ENCODE results near the gene CYP2A7. TPM values are rescaled to one million over a fixed set of nuclear protein-coding genes. Genes with fewer than 3 reads are reported as not detected.
"Not testable (repeated sequence)": the region's sequence is repeated elsewhere in the genome, so short reads cannot be mapped to it uniquely, and the experiment has no call there.

The CYP2A7 gene
- total RNA-seq, 1 donor from 2014 or later: not detected

- no peak for DNase-seq (ENCODE audit: extremely low spot score, unreplicated experiment)
- Mint-ChIP-seq H3K4me1 (ENCODE audit: unreplicated experiment) (no peaks in the 10 kb centered on the region), H3K36me3 (ENCODE audit: unreplicated experiment) (no peaks in the 10 kb centered on the region), H3K9me3 (ENCODE audit: unreplicated experiment) (no peaks in the 10 kb centered on the region), H3K27me3 (ENCODE audit: unreplicated experiment) (peaks cover 5% of the 10 kb centered on the region), H3K4me3 (ENCODE audit: unreplicated experiment) (no peak overlapping the region), H3K27ac (ENCODE audit: unreplicated experiment) (no peak overlapping the region)
- TF ChIP-seq CTCF (IDR thresholded peaks at IDR 0.05): no peak
Measured at GRCh38 chr19:40896418-40896796, 14.4 kb upstream of the CYP2A7 start.

GRCh38 chr19:40893112-40893511 lies 11.1 kb upstream of the CYP2A7 start:
- Mint-ChIP-seq H3K27me3 (ENCODE audit: unreplicated experiment) (peaks cover 15% of the 10 kb centered on the region), H3K4me3 (ENCODE audit: unreplicated experiment) (no peak overlapping the region), H3K9me3 (ENCODE audit: unreplicated experiment) (no peaks in the 10 kb centered on the region), H3K27ac (ENCODE audit: unreplicated experiment) (no peak overlapping the region), H3K36me3 (ENCODE audit: unreplicated experiment) (no peaks in the 10 kb centered on the region), H3K4me1 (ENCODE audit: unreplicated experiment) (no peaks in the 10 kb centered on the region)
- no peak for DNase-seq (ENCODE audit: extremely low spot score, unreplicated experiment)
- TF ChIP-seq CTCF (IDR thresholded peaks at IDR 0.05): no peak

GRCh38 chr19:40889366-40889765 lies 7.3 kb upstream of the CYP2A7 start:
- no peak for TF ChIP-seq CTCF (IDR thresholded peaks at IDR 0.05)
- peak; percentile 34 for DNase-seq (ENCODE audit: extremely low spot score, unreplicated experiment)

GRCh38 chr19:40888191-40888590 lies 6.2 kb upstream of the CYP2A7 start:
- H3K9me3 Mint-ChIP-seq (ENCODE audit: unreplicated experiment): no peaks in the 10 kb centered on the region
- TF ChIP-seq CTCF (IDR thresholded peaks at IDR 0.05): no peak
- no peaks in the 10 kb centered on the region for H3K4me1 Mint-ChIP-seq (ENCODE audit: unreplicated experiment)
- DNase-seq (ENCODE audit: extremely low spot score, unreplicated experiment): peak; percentile 0
- no peak overlapping the region for H3K4me3 Mint-ChIP-seq (ENCODE audit: unreplicated experiment)
- H3K27ac Mint-ChIP-seq (ENCODE audit: unreplicated experiment): no peak overlapping the region
- H3K36me3 Mint-ChIP-seq (ENCODE audit: unreplicated experiment): no peaks in the 10 kb centered on the region
- peaks cover 13% of the 10 kb centered on the region for H3K27me3 Mint-ChIP-seq (ENCODE audit: unreplicated experiment)

More at GRCh38 chr19:40889366-40889765, 7.3 kb upstream of the CYP2A7 start:
- no peak overlapping the region for H3K4me3 Mint-ChIP-seq (ENCODE audit: unreplicated experiment)
- no peaks in the 10 kb centered on the region for H3K36me3 Mint-ChIP-seq (ENCODE audit: unreplicated experiment)
- peaks cover 13% of the 10 kb centered on the region for H3K27me3 Mint-ChIP-seq (ENCODE audit: unreplicated experiment)
- no peaks in the 10 kb centered on the region for H3K9me3 Mint-ChIP-seq (ENCODE audit: unreplicated experiment)
- H3K4me1 Mint-ChIP-seq (ENCODE audit: unreplicated experiment): no peaks in the 10 kb centered on the region
- no peak overlapping the region for H3K27ac Mint-ChIP-seq (ENCODE audit: unreplicated experiment)

- H3K27ac Mint-ChIP-seq (ENCODE audit: unreplicated experiment): not testable (repeated sequence)
Measured at GRCh38 chr19:40884187-40884931, 2.3 kb upstream of the CYP2A7 start.

GRCh38 chr19:40879349-40879748 lies 2.7 kb downstream of the CYP2A7 start:
- not testable (repeated sequence) for H3K36me3 Mint-ChIP-seq (ENCODE audit: unreplicated experiment)

More at GRCh38 chr19:40884187-40884931, 2.3 kb upstream of the CYP2A7 start:
- not testable (repeated sequence) for H3K9me3 Mint-ChIP-seq (ENCODE audit: unreplicated experiment); H3K4me1 Mint-ChIP-seq (ENCODE audit: unreplicated experiment); H3K36me3 Mint-ChIP-seq (ENCODE audit: unreplicated experiment); H3K4me3 Mint-ChIP-seq (ENCODE audit: unreplicated experiment); DNase-seq (ENCODE audit: extremely low spot score, unreplicated experiment); H3K27me3 Mint-ChIP-seq (ENCODE audit: unreplicated experiment)

GRCh38 chr19:40875526-40875951 lies 6.5 kb downstream of the CYP2A7 start:
- not testable (repeated sequence) for H3K9me3 Mint-ChIP-seq (ENCODE audit: unreplicated experiment); H3K4me3 Mint-ChIP-seq (ENCODE audit: unreplicated experiment); H3K4me1 Mint-ChIP-seq (ENCODE audit: unreplicated experiment); H3K36me3 Mint-ChIP-seq (ENCODE audit: unreplicated experiment); DNase-seq (ENCODE audit: extremely low spot score, unreplicated experiment); H3K27ac Mint-ChIP-seq (ENCODE audit: unreplicated experiment)
- peaks cover 35% of the 10 kb centered on the region for H3K27me3 Mint-ChIP-seq (ENCODE audit: unreplicated experiment)

More at GRCh38 chr19:40879349-40879748, 2.7 kb downstream of the CYP2A7 start:
- not testable (repeated sequence) for H3K4me1 Mint-ChIP-seq (ENCODE audit: unreplicated experiment); DNase-seq (ENCODE audit: extremely low spot score, unreplicated experiment); H3K4me3 Mint-ChIP-seq (ENCODE audit: unreplicated experiment); H3K9me3 Mint-ChIP-seq (ENCODE audit: unreplicated experiment); H3K27ac Mint-ChIP-seq (ENCODE audit: unreplicated experiment)
- peaks cover 21% of the 10 kb centered on the region for H3K27me3 Mint-ChIP-seq (ENCODE audit: unreplicated experiment)

GRCh38 chr19:40874874-40875273 lies 7.2 kb downstream of the CYP2A7 start:
- not testable (repeated sequence) for H3K27ac Mint-ChIP-seq (ENCODE audit: unreplicated experiment); H3K36me3 Mint-ChIP-seq (ENCODE audit: unreplicated experiment); H3K4me1 Mint-ChIP-seq (ENCODE audit: unreplicated experiment); H3K4me3 Mint-ChIP-seq (ENCODE audit: unreplicated experiment); H3K9me3 Mint-ChIP-seq (ENCODE audit: unreplicated experiment); DNase-seq (ENCODE audit: extremely low spot score, unreplicated experiment)
- peaks cover 40% of the 10 kb centered on the region for H3K27me3 Mint-ChIP-seq (ENCODE audit: unreplicated experiment)

GRCh38 chr19:40873873-40874272 lies 8.2 kb downstream of the CYP2A7 start:
- not testable (repeated sequence) for H3K27ac Mint-ChIP-seq (ENCODE audit: unreplicated experiment); H3K4me1 Mint-ChIP-seq (ENCODE audit: unreplicated experiment); DNase-seq (ENCODE audit: extremely low spot score, unreplicated experiment); H3K9me3 Mint-ChIP-seq (ENCODE audit: unreplicated experiment); H3K4me3 Mint-ChIP-seq (ENCODE audit: unreplicated experiment); H3K36me3 Mint-ChIP-seq (ENCODE audit: unreplicated experiment)
- peaks cover 41% of the 10 kb centered on the region for H3K27me3 Mint-ChIP-seq (ENCODE audit: unreplicated experiment)

Data from osteocyte (in vitro differentiated cells).